Karpas-422 (cell line): Measurements from ENCODE around the gene CSTPP1. TPM values are rescaled to one million over a fixed set of nuclear protein-coding genes. Genes with fewer than 3 reads are reported as not detected.

Source experiments
- DNase-seq: peaks from one replicate; pipeline ENCODE4 v3.0.0-alpha.2; 2015
- H2AFZ ChIP-seq: fragments of 200-600 bp; sonication (generic); 2 replicates; pipeline ENCODE4 v1.6.1; 2014; ENCODE audit warnings: antibody characterized with exemption, low read length, mixed read lengths
- H3K27ac ChIP-seq: fragments of 200-600 bp; sonication (generic); 2 replicates; pipeline ENCODE4 v1.5.1; 2014; ENCODE audit warnings: mild to moderate bottlenecking, low read length, moderate library complexity
- H3K27me3 ChIP-seq: fragments of 200-600 bp; sonication (generic); 2 replicates; pipeline ENCODE4 v1.6.1; 2014; ENCODE audit warnings: low read length, mixed read lengths
- H3K36me3 ChIP-seq: fragments of 200-600 bp; sonication (generic); 2 replicates; pipeline ENCODE4 v1.6.1; 2014; ENCODE audit warnings: low read length, mixed read lengths; ENCODE audit not compliant: insufficient read depth
- H3K4me1 ChIP-seq: fragments of 200-600 bp; sonication (generic); 2 replicates; pipeline ENCODE4 v1.6.1; 2014; ENCODE audit warnings: mild to moderate bottlenecking, low read length, mixed read lengths
- H3K4me2 ChIP-seq: fragments of 200-600 bp; sonication (generic); 2 replicates; pipeline ENCODE4 v1.6.1; 2014; ENCODE audit warnings: low read length, low read depth, mild to moderate bottlenecking; ENCODE audit not compliant: poor library complexity, severe bottlenecking
- H3K4me3 ChIP-seq: fragments of 200-600 bp; sonication (generic); 2 replicates; pipeline ENCODE4 v1.5.1; 2014; ENCODE audit warnings: mild to moderate bottlenecking, antibody characterized with exemption, low read length, mixed read lengths
- H3K79me2 ChIP-seq: fragments of 200-600 bp; sonication (generic); 2 replicates; pipeline ENCODE4 v1.6.1; 2014; ENCODE audit warnings: mild to moderate bottlenecking, low read length, mixed read lengths
- H3K9ac ChIP-seq: fragments of 200-600 bp; sonication (generic); 2 replicates; pipeline ENCODE4 v1.6.0; 2014; ENCODE audit warnings: low read length
- H3K9me2 ChIP-seq: fragments of 200-600 bp; sonication (generic), shearing (Covaris generic); replicated peaks from 2 replicates; pipeline ENCODE4 v1.6.0; 2014; ENCODE audit warnings: mild to moderate bottlenecking, low read length, moderate library complexity; ENCODE audit not compliant: insufficient read depth
- H3K9me3 ChIP-seq: fragments of 300-700, 200-600 bp; sonication (generic); 2 replicates; pipeline ENCODE4 v1.6.1; 2014; ENCODE audit warnings: low read length, mixed read lengths
- H4K20me1 ChIP-seq: fragments of 200-600 bp; sonication (generic); 2 replicates; pipeline ENCODE4 v1.6.1; 2014; ENCODE audit warnings: mild to moderate bottlenecking, antibody characterized with exemption, low read length, low read depth; ENCODE audit not compliant: insufficient read depth
- total RNA-seq: library from RNA; depleted of rRNA; stranded (reverse); fragments of >200 nt; shearing (Covaris generic); gene quantifications from 2 replicates; pipeline ENCODE4 v1.2.3, GENCODE V29; 2014; ENCODE audit warnings: low replicate concordance

Gene CSTPP1
- total RNA-seq, 1 experiment from 2014 or later, result 78.4 TPM

DNA sequence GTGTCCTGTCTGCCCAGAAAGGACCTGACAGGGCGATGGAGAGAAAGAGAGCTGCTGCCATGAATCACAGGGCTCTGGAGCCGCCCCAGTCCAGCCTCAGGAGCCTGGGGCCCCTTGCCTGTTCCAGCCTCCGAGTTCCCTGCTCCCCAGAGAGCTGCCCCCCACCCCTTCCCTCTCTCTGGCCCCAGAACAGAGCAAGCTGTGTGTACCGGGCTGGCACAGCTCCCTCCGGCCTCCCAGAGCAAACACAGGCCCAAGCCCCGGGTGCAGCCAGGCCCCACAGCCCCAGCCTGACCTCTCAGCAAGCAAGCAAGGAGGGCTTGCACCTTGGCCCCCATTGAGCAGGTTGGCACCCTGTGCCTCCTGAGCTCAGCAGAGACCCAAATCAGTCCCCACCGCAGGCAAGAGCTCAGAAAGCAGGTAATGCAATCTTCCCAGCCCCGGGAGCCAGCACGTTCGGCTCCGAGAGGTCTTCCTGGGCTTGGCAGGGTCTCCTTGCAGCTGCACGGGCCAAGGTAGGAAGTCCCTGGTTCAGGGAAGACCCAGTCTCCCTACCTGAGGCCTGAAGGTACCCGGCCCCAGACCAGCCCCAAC lies 248.2 kb downstream of the CSTPP1 start:
- no peak overlapping the region for H3K4me3 ChIP-seq
- no peaks in the 10 kb centered on the region for H3K79me2 ChIP-seq
- no peak overlapping the region for H3K9ac ChIP-seq
- no peak overlapping the region for H3K4me2 ChIP-seq
- DNase-seq, result no peak
- no peaks in the 10 kb centered on the region for H3K9me2 ChIP-seq
- H3K4me1 ChIP-seq, result peaks cover 23% of the 10 kb centered on the region
- H3K27me3 ChIP-seq, result no peaks in the 10 kb centered on the region
- H3K9me3 ChIP-seq, result no peaks in the 10 kb centered on the region
- no peaks in the 10 kb centered on the region for H4K20me1 ChIP-seq
- H2AFZ ChIP-seq, result no peak overlapping the region
- no peaks in the 10 kb centered on the region for H3K36me3 ChIP-seq
- no peak overlapping the region for H3K27ac ChIP-seq

DNA sequence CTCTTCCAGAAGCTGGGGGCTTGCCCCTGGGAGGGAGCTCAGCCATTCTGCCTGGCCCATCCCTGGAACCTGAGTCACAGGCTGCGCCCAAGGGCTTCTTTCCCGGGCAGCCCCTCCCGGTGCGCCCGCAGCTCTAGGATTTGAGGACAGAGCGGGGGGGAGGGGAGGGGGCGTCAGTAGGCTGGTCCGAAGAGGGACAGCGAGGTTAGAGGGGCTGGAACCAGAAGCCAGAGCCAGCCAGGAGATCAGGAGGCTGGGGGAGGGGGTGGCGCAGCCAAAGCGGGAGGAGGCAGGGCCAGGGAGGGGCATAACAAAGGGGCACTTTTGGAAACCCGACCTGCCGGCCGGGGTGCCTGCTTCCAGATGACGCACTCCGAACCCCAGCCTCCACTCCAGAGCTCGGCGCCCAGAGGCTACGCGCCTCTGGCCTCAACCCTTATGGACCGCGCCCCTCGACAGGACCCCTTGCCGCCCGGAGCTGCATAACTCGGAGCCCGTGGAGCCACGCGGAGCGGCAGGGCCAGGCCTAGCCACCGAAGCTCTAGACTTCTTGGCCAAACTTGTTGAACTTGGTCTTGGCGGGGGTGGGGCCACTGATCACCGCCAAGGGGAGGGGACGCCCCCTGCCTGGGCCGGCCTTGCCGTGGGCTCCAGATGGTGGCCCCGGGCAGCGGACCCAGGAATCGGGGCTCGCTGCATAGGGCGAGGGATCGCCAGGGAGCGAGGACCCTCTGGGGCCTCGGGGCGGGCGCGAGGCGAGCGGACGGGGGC lies 248.9 kb downstream of the CSTPP1 start:
- Histone ChIP-seq H3K4me2 (peak overlapping the region; percentile 75), H3K36me3 (no peaks in the 10 kb centered on the region), H2AFZ (peak overlapping the region; percentile 84; the same call in 1 of the 2 replicates), H3K9ac (peak overlapping the region; percentile 74), H3K4me1 (peaks cover 23% of the 10 kb centered on the region), H4K20me1 (no peaks in the 10 kb centered on the region), H3K9me3 (no peaks in the 10 kb centered on the region), H3K4me3 (peak overlapping the region; percentile 61), H3K27me3 (no peaks in the 10 kb centered on the region), H3K79me2 (no peaks in the 10 kb centered on the region), H3K27ac (no peak overlapping the region), H3K9me2 (no peaks in the 10 kb centered on the region)
- no peak for DNase-seq

DNA sequence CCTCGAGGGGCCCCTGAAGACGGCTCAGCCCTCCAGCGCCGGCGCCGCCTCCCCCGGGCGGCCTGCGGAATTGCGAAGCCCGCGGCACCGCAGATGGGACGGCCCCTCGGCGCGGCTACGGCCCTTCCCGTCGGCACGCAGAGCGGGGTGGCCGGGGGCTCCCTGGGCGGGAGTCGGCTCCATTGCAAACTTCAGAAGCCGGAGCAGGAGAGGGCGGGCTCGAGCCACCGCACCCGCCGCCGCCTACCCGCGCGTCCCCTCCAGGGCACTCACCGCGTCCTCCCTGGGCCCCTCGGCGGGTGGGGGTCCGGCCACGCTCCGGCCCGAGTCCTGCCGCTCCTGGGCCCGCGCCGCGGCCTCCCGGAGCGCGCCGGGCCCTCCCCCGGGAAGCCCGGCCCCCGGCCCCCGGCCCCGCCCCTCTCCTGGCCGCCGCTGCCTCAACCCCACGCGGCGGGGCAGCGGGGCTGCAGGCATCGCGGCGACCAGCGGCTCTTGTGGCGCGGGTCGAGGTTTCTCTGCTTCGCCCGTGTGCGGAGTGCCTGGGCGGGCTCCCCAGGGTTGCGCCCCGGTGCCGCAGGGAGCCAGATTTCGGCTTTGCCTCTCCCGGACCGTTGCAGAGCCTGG lies 249.6 kb downstream of the CSTPP1 start, which contains the start of gene PACSIN3:
TSS of gene PACSIN3 (minus strand) at position 359 of the 624 bp plus-strand sequence. CDS start 3,707 bp downstream, outside the sequence.
- H3K79me2 ChIP-seq, result no peaks in the 10 kb centered on the region
- H3K9me2 ChIP-seq, result no peaks in the 10 kb centered on the region
- no peaks in the 10 kb centered on the region for H3K36me3 ChIP-seq
- peak within 1 kb of the TSS; percentile 61 for H3K4me3 ChIP-seq
- no peak within 1 kb of the TSS for H3K27ac ChIP-seq
- H2AFZ ChIP-seq, result peak within 1 kb of the TSS; percentile 84
- H3K27me3 ChIP-seq, result no peaks in the 10 kb centered on the region
- peak; percentile 59 for DNase-seq
- H3K4me2 ChIP-seq, result peak within 1 kb of the TSS; percentile 75
- no peaks in the 10 kb centered on the region for H4K20me1 ChIP-seq
- H3K4me1 ChIP-seq, result peaks cover 23% of the 10 kb centered on the region
- no peaks in the 10 kb centered on the region for H3K9me3 ChIP-seq
- H3K9ac ChIP-seq, result peak within 1 kb of the TSS; percentile 74

DNA sequence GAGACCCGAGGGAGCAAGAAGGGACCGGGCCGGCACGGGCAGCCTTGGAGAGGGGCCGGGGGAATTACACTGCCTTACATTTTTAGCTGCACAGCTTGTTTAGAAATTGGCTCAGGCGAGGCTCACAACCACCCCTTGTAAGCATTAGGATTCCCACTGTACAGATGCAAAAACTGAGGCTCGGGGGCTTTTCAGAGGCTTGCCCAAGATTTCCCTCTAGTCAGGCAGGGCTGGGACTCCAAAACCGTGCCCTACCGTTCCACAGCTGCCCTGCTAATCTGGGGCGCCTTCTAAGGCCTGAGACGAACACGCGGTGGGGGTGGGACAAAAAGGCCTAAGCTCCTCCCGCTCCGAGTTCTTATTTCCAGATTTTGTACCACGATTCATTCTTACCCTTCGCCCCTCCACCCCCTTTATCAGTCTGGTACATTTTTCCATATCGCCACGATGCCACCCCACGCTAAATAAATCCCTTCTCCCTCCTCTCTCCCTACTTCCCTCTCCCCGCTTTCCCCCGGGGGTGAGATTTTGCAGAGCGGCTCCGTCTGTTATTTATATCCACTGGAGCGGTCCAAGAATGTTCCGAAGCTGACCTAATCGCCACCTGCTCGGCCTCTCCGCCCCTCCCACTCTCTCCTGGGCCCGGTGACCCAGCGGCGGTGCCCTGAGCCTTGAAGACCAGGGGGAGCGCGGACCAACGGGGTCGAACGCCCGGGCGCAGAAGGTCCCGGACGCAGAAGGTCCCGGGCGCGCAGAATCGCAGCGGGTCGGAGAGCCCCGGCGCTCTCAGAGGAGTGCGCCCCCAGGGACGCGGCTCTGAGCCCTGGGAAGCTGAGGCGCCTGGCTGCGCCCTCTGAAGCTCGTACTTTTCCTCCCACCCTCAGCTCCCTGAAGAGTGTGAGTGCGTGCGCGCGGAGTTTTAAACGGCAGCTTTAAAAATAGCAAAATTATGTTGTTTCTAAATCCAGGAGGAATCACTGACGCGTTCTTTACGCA lies 250.4 kb downstream of the CSTPP1 start:
- Histone ChIP-seq H3K79me2 (no peaks in the 10 kb centered on the region), H4K20me1 (no peaks in the 10 kb centered on the region), H3K9me2 (no peaks in the 10 kb centered on the region), H3K4me2 (peak overlapping the region; percentile 71), H3K9ac (peak overlapping the region; percentile 74), H3K27me3 (no peaks in the 10 kb centered on the region), H3K36me3 (no peaks in the 10 kb centered on the region), H3K27ac (no peak overlapping the region), H3K9me3 (no peaks in the 10 kb centered on the region), H2AFZ (peak overlapping the region; percentile 74), H3K4me3 (peak overlapping the region; percentile 61), H3K4me1 (peaks cover 23% of the 10 kb centered on the region)
- DNase-seq, result peak; percentile 85

DNA sequence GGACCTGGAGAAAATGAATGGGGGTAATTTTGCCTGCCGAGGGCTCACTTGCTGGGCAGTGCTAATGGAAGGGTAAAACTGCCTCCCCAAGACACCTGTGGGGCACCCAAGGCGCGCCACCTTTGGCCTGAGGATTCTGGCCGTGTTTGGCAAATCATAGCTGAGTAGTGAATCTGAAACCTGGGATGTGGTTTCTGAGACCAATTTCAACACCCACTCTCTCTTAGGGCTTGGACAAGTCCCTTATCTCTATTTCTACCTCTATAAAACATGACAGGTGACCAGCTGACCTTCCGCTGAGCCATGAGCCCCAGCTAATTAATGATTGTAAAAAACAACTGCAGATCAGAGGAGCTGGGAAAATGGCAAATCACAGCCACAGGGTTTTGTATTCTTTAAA lies 251.2 kb downstream of the CSTPP1 start:
- Histone ChIP-seq H3K9me2 (no peaks in the 10 kb centered on the region), H3K4me1 (peaks cover 23% of the 10 kb centered on the region), H3K27ac (no peak overlapping the region), H4K20me1 (no peaks in the 10 kb centered on the region), H3K4me3 (no peak overlapping the region; the same call in 1 of the 2 replicates), H3K79me2 (no peaks in the 10 kb centered on the region), H3K9me3 (no peaks in the 10 kb centered on the region), H2AFZ (no peak overlapping the region), H3K9ac (peak overlapping the region; percentile 74), H3K27me3 (no peaks in the 10 kb centered on the region), H3K36me3 (no peaks in the 10 kb centered on the region), H3K4me2 (peak overlapping the region; percentile 71)
- no peak for DNase-seq

DNA sequence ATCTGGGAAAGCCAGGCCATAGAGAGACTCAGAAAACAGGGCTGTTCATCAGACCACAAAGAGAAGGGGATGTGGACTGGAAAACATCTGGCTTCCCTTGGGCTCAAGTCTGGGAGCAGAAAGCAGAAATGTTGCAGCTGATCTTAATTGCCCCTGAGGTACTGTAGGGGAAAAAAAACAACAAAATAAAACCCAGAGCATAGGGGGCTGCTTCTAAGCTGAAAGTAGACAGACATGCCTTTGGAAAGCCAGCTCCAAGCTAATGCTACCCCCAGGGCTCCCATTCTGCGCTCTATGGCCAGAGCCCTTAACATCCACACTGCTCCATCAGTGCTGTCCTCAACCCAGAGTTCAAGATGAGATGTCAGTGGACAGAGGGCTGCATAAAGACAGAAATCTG lies 251.7 kb downstream of the CSTPP1 start:
- DNase-seq, result no peak
- H3K9me2 ChIP-seq, result no peaks in the 10 kb centered on the region
- no peaks in the 10 kb centered on the region for H3K36me3 ChIP-seq
- no peaks in the 10 kb centered on the region for H4K20me1 ChIP-seq
- no peak overlapping the region for H3K4me3 ChIP-seq
- H3K79me2 ChIP-seq, result no peaks in the 10 kb centered on the region
- H3K27ac ChIP-seq, result no peak overlapping the region
- no peak overlapping the region for H2AFZ ChIP-seq
- peaks cover 23% of the 10 kb centered on the region for H3K4me1 ChIP-seq
- no peaks in the 10 kb centered on the region for H3K27me3 ChIP-seq
- no peak overlapping the region for H3K4me2 ChIP-seq
- no peaks in the 10 kb centered on the region for H3K9me3 ChIP-seq
- H3K9ac ChIP-seq, result no peak overlapping the region

DNA sequence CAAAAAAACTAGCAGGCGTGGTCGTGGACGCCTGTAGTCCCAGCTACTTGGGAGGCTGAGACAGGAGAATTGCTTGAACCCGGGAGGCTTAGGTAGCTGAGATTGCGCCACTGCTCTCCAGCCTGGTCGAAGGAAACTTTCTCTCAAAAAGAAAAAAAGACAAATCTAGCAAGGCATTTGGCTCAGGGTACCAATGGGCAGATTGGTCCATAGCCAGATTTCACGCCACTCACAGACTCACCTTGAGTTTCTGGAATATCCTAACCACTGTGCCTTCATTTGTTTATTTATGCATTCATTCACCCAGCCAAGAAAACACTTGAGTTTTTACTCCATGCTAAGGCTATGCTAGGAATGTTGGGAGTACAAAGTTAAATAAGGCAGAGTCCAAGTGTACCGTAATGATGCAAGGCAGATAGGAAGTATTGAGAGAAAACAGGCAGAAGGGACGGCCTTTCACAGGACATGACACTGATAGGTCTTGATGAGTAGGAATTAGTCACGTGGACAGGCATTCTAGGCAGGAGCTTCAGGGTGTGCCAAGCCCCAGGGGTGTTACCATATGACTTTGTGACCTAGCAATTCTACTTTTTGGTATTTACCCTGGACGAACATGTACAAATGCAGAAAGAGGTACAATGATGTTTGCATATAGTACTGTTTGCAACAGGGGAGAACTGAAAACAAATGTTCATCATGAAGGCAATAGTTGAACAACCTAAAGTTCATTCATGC lies 252.7 kb downstream of the CSTPP1 start:
- no peak overlapping the region for H3K9ac ChIP-seq

More for the DNA sequence above, 252.7 kb downstream of the CSTPP1 start:
- H3K27ac ChIP-seq, result no peak overlapping the region
- peaks cover 23% of the 10 kb centered on the region for H3K4me1 ChIP-seq
- H3K79me2 ChIP-seq, result no peaks in the 10 kb centered on the region
- no peak overlapping the region for H2AFZ ChIP-seq
- no peaks in the 10 kb centered on the region for H4K20me1 ChIP-seq
- H3K4me3 ChIP-seq, result no peak overlapping the region
- no peak for DNase-seq
- no peaks in the 10 kb centered on the region for H3K9me2 ChIP-seq
- no peaks in the 10 kb centered on the region for H3K9me3 ChIP-seq
- H3K4me2 ChIP-seq, result no peak overlapping the region
- no peaks in the 10 kb centered on the region for H3K27me3 ChIP-seq
- no peaks in the 10 kb centered on the region for H3K36me3 ChIP-seq
